ENCODE measurements around the gene AFTPH.

The AFTPH gene

DNA sequence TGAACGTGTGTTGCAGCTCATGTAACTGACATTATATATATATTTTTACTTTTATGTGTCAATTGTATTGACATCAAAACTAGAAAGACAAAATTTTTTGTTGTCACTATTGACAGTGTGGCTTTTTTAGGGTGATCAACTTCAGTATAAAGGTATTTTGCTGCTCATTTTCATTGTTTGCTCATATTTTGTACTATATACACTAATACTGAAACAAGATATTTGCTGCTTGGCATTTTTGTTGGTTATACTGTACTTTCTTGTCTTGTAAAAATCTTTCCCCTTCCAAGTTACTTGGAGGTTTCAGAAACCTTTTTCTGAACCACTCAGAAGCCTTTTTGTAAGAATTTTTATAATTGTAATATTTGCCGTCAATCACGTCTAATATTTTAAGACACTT lies 16.5 kb downstream of the AFTPH start:
- DNase-seq (ENCODE audit: low spot score) = no peak

DNA sequence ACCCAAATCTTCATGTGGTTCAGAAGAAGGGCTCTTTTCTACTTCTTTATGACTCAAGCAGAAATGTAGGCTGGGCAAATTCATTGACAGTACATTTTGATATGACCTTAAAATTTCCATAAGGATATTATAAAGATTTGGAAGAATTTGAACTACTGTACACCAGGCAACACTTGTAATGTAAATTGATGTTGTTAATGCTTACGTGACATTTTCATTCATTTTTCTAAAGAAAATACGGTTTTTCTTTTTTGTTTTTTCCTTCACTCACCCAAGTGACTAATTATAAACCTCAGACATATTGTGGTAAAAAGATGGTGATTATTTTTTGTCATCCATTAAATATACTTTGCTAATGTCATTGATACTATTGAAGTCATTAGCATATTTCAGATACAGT lies 17.4 kb downstream of the AFTPH start:
- DNase-seq (ENCODE audit: low spot score) = no peak

DNA sequence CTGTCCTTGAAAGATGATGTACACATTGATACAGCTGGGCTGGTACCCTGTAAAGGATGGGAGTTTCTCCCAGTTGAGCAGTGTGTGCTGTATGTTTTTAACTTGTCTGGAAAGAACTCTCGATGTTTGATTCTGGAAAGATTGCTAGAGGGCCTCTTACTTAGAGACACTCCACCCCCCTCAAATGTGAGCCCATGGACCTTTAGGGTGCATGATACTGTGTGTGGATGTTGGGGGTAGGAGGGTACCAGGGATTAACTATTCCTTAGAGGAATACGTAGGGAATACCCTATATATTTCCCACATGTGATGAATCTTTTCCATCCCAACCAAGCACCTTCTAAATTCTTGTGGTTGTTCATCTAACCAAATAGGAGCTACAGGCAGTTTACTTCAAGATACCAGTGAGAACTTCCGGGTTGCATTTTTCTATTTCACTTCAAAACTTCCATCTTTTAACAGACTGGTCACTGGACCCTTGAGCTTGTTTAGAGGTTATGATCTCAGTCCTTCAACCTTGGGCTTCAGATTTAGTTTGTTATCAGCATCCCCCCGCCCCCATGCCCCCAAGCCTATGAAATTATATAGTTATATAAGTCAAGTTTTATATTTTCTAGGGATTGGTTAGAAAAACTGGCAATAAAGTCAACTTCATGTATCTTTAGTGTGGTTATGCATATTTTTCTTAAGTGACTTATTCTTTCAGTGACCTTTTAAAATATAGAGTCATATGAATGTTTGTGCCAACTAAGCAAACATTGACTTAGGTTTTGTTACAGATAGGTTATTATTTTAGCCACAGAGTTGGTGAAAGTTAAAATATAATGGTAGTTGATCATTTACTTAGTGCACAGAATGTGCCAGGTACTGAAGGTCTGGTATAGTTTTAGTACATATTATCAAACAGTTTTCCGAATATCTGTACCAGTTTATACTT lies 18.2 kb downstream of the AFTPH start:
- no peak for DNase-seq (ENCODE audit: low spot score)

DNA sequence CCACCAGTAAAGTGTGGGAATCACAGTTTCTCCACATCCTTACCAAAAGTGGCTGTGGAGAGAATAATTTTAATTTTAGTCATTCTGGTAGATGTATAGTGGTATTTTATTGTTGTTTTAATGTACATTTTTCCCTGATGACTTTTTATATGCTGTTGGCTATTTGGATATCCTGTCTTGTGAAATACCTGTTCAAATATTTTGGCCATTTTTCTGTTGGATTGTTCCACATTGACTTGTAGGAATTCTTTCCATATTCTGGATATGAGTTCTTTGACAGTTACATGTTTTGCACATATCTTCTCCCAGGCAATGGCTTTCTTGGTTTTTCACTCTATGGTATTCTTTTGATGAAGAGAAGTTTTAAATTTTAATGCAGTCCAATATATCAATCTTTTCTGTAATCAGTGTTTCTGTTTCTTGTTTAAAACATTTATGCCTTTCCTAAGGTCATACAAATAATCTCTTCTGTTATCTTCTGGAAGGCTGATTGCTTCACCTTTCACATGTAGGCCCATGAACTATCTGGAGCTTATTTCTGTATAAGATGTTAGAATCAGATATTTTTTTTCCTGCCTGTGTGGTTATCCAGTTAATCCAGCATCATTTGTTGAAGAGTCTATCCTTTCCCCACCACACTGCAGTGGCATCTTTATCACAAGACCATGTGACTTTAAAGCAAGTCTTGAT lies 19.0 kb downstream of the AFTPH start:
- DNase-seq (ENCODE audit: low spot score) = no peak

DNA sequence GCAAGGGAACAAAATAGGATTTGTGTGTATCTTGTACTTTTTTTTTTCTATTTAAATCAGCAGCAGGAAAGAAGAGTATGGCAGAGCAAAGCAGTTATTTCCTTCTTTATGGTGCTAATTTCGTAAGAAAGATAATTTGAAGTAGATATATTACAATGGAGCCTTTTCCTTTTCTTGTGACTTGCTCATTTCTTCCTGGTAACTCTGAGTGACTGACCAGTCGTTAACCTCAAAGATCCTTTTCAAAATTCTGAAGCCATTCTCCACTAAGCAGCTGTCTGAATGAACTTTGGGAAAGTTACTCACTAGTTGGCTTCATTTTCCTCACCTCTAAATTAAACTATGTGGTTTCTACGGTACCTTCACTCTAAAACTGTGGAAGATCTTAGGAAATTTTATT lies 24.6 kb downstream of the AFTPH start:
- no peak for DNase-seq (ENCODE audit: low spot score)

DNA sequence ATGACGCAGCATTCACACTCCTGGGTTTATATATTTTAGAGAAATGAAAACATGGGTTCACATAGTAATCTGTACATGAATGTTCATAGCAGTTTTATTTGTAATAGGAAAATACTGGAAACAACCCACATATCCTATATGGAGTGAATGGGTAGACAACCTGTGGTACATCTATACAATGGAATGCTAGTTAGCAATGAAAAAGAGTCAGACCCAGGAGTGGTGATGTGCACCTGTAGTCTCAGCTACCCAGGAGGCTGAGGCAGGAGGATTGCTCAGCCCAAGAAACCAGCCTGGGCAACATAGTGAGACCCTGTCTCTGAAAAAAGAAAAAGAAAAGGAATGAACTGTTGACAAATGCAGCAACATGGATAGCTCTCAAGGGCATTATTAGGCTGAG lies 25.9 kb downstream of the AFTPH start:
- DNase-seq (ENCODE audit: low spot score) = no peak

DNA sequence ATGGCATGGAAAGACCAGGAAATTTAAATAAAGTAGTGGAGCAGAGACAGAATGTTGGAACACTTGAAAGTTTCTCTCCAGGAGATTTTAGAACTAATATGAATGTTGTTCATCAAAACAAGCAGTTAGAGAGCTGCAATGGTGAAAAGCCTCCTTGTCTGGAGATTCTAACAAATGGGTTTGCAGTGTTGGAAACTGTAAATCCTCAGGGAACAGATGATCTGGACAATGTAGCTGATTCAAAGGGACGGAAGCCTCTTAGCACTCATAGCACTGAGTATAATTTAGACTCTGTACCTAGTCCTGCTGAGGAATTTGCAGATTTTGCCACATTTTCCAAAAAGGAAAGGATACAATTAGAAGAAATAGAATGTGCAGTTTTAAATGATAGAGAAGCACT lies 27.7 kb downstream of the AFTPH start:
- DNase-seq (ENCODE audit: low spot score) = no peak

DNA sequence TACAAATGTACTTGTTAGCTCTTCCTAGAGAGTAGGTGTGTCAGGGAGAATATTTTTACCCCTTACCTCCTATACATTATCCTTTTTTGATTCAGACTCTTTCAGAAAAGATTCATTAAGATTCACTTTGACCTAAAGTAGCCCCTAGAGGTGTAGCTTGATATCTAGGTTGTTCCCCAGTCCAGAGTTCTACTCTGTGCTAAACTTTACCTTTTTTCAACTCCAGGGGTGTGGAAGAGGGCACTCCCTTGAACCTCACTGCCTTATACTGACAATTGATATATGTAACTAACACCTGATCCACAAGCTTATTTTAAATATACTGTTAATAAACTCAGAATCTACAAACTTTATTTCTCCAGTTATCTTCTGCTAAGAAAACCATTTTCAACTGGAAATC lies 30.0 kb downstream of the AFTPH start:
- no peak for DNase-seq (ENCODE audit: low spot score)

DNA sequence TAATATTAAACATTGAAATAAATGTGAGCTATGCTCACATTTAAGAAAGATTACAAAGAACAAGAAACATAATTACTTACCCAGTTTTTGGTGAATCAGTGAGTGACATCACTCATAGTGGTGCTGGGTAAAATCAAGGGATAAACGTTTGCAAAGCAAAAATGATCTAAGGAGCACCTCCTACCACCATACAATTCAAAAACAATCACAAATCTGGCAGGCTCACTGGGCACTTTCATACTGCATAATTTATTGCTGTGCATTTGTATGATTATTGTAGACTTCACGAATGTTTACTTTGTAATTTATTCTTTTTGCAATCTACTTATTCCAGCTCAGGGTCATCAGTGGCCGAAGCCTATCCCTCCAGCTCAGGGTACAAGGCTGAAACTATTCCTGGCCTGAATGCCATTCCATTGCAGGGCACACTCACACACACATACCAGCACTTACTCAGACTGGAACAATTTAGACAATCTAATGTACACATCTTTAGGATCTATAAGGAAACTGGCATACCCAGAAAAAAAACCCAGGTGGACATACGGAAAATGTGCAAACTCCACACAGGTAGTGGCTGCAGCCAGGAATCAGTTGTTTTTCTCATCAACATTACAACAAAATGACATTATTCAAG lies 34.4 kb downstream of the AFTPH start:
- DNase-seq (ENCODE audit: low spot score) = no peak

DNA sequence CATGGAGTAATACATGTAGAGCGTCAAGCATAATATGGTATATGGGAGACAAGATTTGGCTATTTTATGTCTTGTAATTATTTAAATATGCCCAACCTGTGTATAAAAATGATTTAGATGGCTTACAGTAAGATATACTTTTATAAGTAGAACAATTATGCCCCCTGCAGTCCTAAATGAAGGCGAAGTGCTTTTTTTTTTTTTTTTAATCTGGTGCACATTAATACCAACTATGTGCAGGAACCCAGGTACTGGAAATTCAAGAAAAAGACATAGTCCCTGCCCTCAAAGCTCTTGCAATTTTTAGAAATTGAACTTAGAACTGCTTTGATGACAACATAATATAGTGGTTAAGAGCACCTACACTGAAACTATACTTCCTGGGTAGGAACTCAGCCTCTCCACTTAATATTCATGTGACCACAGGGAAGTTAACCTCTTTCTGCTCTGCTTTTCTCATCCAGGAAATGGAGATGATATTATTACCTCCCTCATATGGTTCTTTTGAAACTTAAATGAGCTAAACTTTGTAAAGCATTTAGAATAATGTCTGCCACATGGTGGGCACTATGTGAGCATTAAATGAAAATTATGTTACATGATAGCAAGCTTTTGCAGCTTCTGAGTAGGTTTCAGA lies 38.1 kb downstream of the AFTPH start:
- no peak for DNase-seq (ENCODE audit: low spot score)

DNA sequence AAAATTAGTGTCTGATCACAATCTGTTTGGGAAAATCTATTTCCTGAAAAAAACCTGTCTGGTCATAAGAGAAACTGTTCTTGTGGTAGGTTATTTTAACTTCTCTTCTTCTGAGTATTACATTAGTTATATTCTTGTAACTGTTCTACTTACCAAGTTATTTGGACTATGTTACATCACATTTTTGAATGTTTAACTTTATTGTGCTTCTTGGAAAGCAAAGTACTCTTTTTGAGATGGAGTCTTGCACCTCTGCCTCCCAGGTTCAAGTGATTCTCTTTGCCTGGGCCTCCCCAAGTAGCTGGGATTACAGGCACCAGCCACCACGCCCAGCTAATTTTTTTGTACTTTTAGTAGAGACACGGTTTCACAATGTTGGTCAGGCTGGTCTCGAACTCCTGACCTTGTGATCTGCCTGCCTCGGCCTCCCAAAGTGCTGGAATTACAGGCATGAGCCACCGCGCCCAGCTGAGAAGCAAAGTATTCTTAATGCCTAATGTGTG lies 39.4 kb downstream of the AFTPH start:
- no peak for DNase-seq (ENCODE audit: low spot score)

DNA sequence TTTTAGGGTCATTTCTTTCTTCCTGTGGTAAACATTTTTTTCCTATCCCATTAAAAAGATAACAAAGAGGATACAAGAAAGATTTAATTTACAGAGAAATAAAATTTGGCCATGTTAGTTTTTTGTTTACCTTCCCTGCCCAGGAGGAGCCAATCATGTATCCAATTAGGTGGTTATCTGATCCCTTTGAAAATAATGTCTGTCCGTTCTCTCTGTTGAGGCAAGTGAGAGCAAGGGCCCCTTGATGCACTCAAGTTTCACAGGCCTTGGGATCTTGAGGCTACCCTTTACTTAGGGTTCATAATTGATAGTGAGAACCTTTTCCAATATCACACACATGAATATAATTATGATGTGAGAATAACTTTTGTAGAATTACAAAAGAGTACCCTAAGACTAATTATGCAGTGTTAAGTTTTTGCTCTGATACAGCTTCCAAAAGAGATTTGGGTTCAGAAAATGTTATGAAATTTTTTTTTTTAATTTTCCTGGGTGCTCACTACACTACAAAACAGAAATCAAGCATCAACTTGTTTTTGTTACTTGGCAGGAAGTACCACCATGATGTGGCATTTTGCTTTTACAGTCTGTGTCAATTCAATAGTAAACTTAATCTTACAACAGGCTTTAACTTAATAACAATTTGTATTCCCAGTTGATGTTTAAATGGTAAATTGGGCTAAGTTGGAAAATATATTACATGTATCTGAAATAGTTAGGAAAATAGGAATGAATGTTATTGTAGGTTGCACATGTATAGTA lies 42.0 kb downstream of the AFTPH start:
- DNase-seq (ENCODE audit: low spot score) = no peak

DNA sequence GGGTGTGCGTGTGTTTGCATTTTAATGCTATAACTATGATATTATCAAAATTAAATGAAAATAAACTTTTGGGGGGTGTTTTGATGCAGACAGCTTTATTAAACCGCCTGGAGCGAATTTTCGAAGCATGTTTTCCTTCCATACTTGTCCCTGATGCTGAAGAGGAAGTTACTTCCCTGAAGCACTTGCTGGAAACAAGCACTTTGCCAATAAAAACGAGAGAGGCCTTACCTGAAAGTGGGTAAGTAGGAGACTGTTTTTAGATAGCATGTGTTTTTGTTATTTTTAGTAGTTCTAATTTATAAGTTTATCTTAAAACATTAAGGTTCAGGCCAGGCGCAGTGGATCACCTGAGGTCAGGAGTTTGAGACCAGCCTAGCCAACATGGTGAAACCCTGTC lies 43.3 kb downstream of the AFTPH start:
- no peak for DNase-seq (ENCODE audit: low spot score)

DNA sequence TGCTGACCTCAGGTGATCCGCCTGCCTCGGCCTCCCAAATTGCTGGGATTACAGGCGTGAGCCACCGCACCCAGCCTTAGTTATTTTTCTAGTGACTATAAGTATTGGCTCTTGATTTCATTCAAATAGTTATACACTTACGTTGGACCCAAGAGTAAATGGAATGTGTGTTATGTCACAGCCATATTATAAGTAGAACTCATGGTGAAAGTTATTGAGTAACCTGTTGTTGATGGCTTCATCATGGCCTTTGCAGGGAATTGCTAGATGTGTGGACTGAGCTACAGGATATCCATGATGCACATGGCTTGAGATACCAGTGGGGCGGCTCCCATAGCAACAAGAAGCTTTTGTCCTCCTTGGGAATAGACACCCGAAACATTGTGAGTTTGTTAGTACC lies 44.7 kb downstream of the AFTPH start:
- no peak for DNase-seq (ENCODE audit: low spot score)

DNA sequence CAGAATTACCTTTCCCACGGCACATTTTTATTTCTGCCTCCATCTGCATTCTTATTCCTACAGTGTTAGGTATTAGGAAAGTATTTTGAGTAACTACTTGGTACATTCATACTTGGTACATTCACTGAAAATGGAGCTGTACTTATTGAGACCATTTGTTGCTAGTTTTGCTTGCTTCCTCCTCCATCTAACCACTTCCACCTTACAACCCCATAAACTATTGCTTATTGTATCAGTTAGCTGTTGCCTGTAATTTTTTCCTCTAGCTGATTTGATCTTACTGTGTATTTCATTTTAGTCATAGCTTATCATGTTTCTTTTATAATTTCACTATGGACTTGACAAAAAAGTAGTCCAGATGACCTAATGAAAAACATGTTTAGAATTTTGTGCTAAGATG lies 50.7 kb downstream of the AFTPH start:
- no peak for DNase-seq (ENCODE audit: low spot score)

DNA sequence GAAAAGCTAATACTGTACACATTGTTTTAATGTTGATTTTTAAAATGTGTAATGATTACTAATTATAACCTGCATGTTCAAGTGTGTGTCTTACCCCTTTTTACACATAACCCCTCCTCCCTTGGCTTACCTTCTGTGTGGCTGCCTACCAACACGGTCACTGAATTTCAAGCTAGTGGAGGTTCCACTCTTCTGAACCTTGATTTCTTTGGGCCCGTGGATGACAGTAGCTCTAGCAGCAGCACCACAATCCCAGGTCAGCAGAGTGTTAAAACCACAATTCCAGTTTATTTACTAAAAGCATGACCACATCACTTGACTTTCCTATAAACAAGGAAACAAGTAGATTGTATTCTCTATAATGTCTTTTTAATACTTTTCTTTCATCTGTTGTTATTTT lies 56.9 kb downstream of the AFTPH start:
- DNase-seq (ENCODE audit: low spot score) = no peak

DNA sequence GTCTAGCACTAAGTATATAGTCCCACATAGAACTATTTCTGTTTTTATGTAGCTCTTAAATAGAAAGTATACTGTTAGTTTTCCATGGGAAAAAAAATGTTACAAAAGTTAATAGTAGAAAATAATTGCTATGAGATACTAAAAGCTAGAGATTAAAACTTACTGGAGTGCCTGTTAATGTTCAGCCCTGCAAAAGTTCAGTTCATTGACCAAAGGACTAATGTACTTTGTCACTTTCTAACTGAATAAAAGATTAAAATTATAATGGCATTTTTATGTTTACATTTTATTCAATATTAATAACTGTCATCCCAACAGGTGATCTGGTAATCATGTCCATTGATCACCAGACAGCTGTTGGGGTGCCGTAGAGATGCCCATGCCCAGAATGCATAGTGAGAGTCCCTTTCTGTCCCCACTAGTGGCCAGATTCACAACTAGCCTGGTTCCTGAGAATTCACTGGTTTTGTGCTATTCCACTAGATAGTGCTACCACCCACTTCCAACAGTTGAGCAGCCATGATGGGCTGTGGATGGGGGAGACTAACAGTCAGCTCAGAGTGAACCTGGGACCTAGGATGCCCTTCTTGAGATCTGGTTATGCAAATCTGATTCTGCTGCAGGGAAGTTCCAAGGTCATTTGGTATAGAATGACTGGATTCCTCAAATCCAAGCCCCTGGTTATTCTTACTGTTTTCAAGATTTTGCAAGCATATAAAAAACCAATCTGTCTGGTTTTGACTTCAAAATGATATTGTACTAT lies 57.8 kb downstream of the AFTPH start:
- DNase-seq (ENCODE audit: low spot score) = no peak

DNA sequence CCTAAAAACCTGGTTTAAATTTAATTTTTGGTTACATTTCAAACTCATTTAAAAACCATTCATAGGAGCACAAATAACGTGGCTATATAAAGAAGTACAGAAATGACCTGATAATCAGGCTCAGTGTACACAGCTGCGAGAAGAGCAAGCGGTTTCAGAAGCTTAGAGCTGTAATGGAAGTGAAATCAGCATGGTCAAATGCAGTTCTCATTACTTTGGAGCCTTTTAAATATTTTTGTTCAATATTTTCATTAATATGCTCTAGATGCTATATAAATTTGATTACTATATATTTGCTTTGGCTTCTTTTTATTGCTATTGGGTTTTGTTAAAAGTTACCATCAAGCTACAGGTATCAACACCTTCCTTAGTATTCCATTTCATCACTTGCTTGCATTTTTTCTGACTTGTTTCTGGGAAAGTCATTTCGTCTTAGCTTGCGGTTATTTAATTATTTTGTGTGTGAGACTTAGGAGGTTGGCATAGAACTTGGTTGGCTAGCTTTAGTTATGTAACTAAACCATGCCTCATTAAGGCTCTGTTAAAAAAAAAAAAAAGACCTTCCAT lies 58.7 kb downstream of the AFTPH start:
- DNase-seq (ENCODE audit: low spot score) = no peak

DNA sequence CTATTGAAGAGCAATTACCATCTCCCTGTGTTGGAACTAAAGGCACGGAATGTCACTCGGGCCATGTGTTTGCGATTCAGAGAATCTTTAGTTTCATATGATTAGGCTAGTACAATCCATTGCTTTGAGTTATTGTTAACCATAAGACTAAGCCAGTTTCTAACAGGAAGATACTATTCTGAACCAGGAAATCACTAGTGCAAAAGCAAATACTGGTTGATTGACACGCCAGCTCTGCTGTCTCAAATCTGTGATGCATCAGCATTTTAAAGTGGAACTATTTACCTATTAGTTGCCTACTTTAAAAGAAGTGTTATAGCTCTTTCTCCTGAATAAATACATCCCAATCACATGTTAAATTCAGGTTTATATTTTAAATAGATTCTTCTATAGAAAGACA lies 61.9 kb downstream of the AFTPH start:
- DNase-seq (ENCODE audit: low spot score) = no peak

DNA sequence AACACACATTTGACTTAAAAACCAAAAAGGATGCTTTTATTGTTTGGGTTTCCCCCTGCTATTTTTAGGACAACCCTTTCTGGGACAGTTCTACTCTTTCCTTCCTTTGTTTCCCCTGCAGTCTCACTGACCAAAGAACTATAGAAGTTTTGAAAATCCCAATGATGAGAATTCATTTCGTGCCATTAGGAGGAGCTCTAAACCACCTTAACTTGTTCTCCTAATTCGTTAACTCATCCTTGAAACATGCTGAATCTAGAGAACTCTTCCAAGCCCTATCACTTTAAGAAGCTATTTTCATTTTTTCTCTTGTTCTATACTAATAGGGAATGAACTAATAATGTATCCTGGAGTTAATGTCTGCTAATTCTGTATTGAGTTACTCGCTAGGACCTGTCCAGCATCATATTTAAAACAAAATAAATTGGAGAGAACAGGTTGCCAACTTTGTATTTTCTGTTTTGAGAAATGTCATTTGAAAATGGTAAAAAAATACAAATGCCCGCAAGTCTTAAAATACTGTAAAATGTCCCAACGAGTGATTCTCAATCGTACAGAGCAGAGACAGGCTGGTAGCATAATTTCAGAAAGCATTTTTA lies 62.9 kb downstream of the AFTPH start:
- DNase-seq (ENCODE audit: low spot score) = peak; percentile 42

Measured in hepatic stellate cell (primary cell).